Measurements from ENCODE around the gene CNOT2.

DNA sequence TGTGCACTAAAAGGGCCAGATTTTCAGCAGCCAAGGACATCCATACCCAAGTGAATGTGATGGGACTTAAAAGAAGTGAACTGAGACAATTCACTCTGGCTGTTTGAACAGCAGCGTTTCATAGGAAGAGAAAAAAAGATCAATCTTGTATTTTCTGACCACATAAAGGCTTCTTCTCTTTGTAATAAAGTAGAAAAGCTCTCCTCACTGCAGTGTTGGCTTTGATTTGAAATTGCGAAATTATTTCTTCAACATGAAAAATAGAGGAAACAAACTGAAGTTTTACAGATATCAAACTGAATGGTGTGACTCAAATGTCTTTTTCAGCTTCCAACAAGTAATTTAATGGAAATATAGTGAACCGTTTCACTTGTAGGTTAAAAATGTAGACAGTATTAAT is 111.6 kb downstream of the CNOT2 start:
- no peak for TF ChIP-seq CTCF (IDR thresholded peaks at IDR 0.05; ENCODE audit: low read depth, low read length, missing input control)
- no peak for TF ChIP-seq SP1 (IDR thresholded peaks at IDR 0.05)
- TF ChIP-seq GABPA (IDR thresholded peaks at IDR 0.05 in 1 of 2, conservative IDR thresholded peaks at IDR 0.05 in 1 of 2) = no peak
- TF ChIP-seq, protein P1, sequence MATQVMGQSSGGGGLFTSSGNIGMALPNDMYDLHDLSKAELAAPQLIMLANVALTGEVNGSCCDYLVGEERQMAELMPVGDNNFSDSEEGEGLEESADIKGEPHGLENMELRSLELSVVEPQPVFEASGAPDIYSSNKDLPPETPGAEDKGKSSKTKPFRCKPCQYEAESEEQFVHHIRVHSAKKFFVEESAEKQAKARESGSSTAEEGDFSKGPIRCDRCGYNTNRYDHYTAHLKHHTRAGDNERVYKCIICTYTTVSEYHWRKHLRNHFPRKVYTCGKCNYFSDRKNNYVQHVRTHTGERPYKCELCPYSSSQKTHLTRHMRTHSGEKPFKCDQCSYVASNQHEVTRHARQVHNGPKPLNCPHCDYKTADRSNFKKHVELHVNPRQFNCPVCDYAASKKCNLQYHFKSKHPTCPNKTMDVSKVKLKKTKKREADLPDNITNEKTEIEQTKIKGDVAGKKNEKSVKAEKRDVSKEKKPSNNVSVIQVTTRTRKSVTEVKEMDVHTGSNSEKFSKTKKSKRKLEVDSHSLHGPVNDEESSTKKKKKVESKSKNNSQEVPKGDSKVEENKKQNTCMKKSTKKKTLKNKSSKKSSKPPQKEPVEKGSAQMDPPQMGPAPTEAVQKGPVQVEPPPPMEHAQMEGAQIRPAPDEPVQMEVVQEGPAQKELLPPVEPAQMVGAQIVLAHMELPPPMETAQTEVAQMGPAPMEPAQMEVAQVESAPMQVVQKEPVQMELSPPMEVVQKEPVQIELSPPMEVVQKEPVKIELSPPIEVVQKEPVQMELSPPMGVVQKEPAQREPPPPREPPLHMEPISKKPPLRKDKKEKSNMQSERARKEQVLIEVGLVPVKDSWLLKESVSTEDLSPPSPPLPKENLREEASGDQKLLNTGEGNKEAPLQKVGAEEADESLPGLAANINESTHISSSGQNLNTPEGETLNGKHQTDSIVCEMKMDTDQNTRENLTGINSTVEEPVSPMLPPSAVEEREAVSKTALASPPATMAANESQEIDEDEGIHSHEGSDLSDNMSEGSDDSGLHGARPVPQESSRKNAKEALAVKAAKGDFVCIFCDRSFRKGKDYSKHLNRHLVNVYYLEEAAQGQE (IDR thresholded peaks at IDR 0.05) = no peak
- no peak for TF ChIP-seq MAX (IDR thresholded peaks at IDR 0.05)
- TF ChIP-seq TAF1 (conservative IDR thresholded peaks at IDR 0.05) = no peak
- no peak for TF ChIP-seq EGR1 (IDR thresholded peaks at IDR 0.05; ENCODE audit: low read depth in 2 of 2)
- no peak for TF ChIP-seq RAD21 (IDR thresholded peaks at IDR 0.05)
- no peak for TF ChIP-seq ATF3 (IDR thresholded peaks at IDR 0.05)
- TF ChIP-seq YY1 (IDR thresholded peaks at IDR 0.05) = no peak

Data from liver (tissue), 3 donors.